Endothelial cell of umbilical vein (primary cell): ENCODE measurements around the gene OR5P2. TPM values are rescaled to one million over a fixed set of nuclear protein-coding genes. Genes with fewer than 3 reads are reported as not detected.

ENCODE experiments used
- BruUV-seq: library from RNA; stranded (reverse); fragments of 400-500 nt; replicated peaks from 2 replicates; lab custom pipeline; 2021; lab: Mats Ljungman, UMichigan
- CTCF ChIA-PET: fragments of 300-600, 350-600 bp; sonication (Branson Sonifier 250); formaldehyde crosslinking; loops from one replicate; lab custom pipeline; 2021; ENCODE audit warnings: antibody characterized with exemption, inconsistent platforms; lab: Charles Lee
- POLR2A ChIA-PET: fragments of 300-600, 350-600 bp; sonication (Branson Sonifier 250); formaldehyde crosslinking; loops from one replicate; lab custom pipeline; 2021; ENCODE audit warnings: antibody characterized with exemption, inconsistent platforms; lab: Charles Lee
- DNase-seq: peaks from one replicate; pipeline ENCODE4 v3.0.0-alpha.2; 2011; ENCODE audit warnings: low read depth, low spot score
- FAIRE-seq: peaks from 2 replicates; lab custom pipeline; 2011; peaks lifted over from hg19 to GRCh38; lab: Jason Lieb, UNC
- H2AFZ ChIP-seq: 2 replicates; pipeline ENCODE4 v1.6.0; 2012; ENCODE audit warnings: low read depth, low read length, control low read depth, inconsistent platforms
- H3K27ac ChIP-seq: 2 replicates; pipeline ENCODE4 v1.5.1; 2011; ENCODE audit warnings: low read depth, mild to moderate bottlenecking, control low read depth, low read length, moderate library complexity; ENCODE audit not compliant: insufficient read depth
- H3K27me3 ChIP-seq, 2 experiments: 2 replicates each; pipeline versions ENCODE4 v1.6.0 to v1.6.1; 2011; ENCODE audit warnings: low read length in 2 of 2, mixed read lengths in 1 of 2; ENCODE audit not compliant: control insufficient read depth in 2 of 2, insufficient read depth in 2 of 2
- H3K36me3 ChIP-seq, 2 experiments: 2 replicates in 1 of 2; 3 replicates in 1 of 2; pipeline ENCODE4 v1.5.1; 2011; ENCODE audit warnings: low read length in 2 of 2, mild to moderate bottlenecking in 1 of 2, moderate library complexity in 1 of 2; ENCODE audit not compliant: control insufficient read depth in 2 of 2, insufficient read depth in 2 of 2; ENCODE audit errors: extremely low read depth in 1 of 2
- H3K4me1 ChIP-seq: 3 replicates; pipeline ENCODE4 v1.5.1; 2011; ENCODE audit warnings: mild to moderate bottlenecking, low read length; ENCODE audit not compliant: control insufficient read depth, insufficient read depth; ENCODE audit errors: extremely low read depth
- H3K4me2 ChIP-seq: 2 replicates; pipeline ENCODE4 v1.6.1; 2011; ENCODE audit warnings: low read length, control low read depth, mixed read lengths; ENCODE audit not compliant: insufficient read depth
- H3K4me3 ChIP-seq, 3 experiments: fragments of 200-600 bp in 1 of 3; sonication (generic), shearing (Covaris generic) in 1 of 3; replicated peaks in 1 of 3; 2 replicates each; pipeline ENCODE4 v1.5.1; 2011 to 2016; ENCODE audit warnings: control low read depth in 3 of 3, low read length in 3 of 3, mild to moderate bottlenecking in 2 of 3, inconsistent platforms in 1 of 3, low read depth in 1 of 3, moderate library complexity in 1 of 3; ENCODE audit not compliant: insufficient read depth in 1 of 3
- H3K79me2 ChIP-seq: 2 replicates; pipeline ENCODE4 v1.6.0; 2012; ENCODE audit warnings: low read length, inconsistent platforms; ENCODE audit not compliant: control insufficient read depth, insufficient read depth
- H3K9ac ChIP-seq: replicated peaks from 2 replicates; pipeline ENCODE3; 2011; ENCODE audit warnings: low read length, control low read depth; ENCODE audit not compliant: insufficient read depth; ENCODE audit errors: extremely low read depth
- H3K9me1 ChIP-seq: replicated peaks from 3 replicates; pipeline ENCODE4 v1.6.0; 2011; ENCODE audit warnings: mild to moderate bottlenecking, low read length; ENCODE audit not compliant: control insufficient read depth, insufficient read depth; ENCODE audit errors: extremely low read depth
- H3K9me3 ChIP-seq: replicated peaks from 2 replicates; pipeline ENCODE4 v1.5.1; 2012; ENCODE audit warnings: low read length, inconsistent platforms; ENCODE audit not compliant: control insufficient read depth, insufficient read depth
- H4K20me1 ChIP-seq: replicated peaks from 2 replicates; pipeline ENCODE3; 2011; ENCODE audit warnings: mild to moderate bottlenecking, low read length; ENCODE audit not compliant: control insufficient read depth, insufficient read depth; ENCODE audit errors: extremely low read depth
- EZH2 ChIP-seq: IDR thresholded peaks from 2 replicates; pipeline ENCODE4 v1.6.1; 2012; ENCODE audit warnings: borderline replicate concordance, low read depth, mild to moderate bottlenecking, moderate library complexity, low read length, inconsistent platforms; ENCODE audit not compliant: severe bottlenecking
- FOS ChIP-seq: IDR thresholded peaks from 2 replicates; pipeline ENCODE4 v1.6.1; 2011; ENCODE audit warnings: mild to moderate bottlenecking, low read length, moderate library complexity, borderline replicate concordance; ENCODE audit not compliant: insufficient read depth
- GATA2 ChIP-seq: IDR thresholded peaks from 2 replicates; pipeline ENCODE4 v1.7.0; 2011; ENCODE audit warnings: low read depth, mild to moderate bottlenecking, moderate library complexity, mixed read lengths, low read length; ENCODE audit not compliant: insufficient read length, insufficient read depth
- JUN ChIP-seq: IDR thresholded peaks from 2 replicates; pipeline ENCODE4 v1.6.1; 2011; ENCODE audit warnings: borderline replicate concordance, low read depth; ENCODE audit not compliant: insufficient read length, insufficient read depth
- MYC ChIP-seq: IDR thresholded peaks from one replicate; pipeline ENCODE4 v1.6.1; 2011; ENCODE audit warnings: mild to moderate bottlenecking, low read depth, low read length
- POLR2A ChIP-seq: IDR thresholded peaks from 2 replicates; pipeline ENCODE4 v1.6.1; 2012; ENCODE audit warnings: low read depth, mild to moderate bottlenecking, control low read depth, low read length
- POLR2AphosphoS5 ChIP-seq: IDR thresholded peaks from 2 replicates; pipeline ENCODE4 v1.6.1; 2012; ENCODE audit warnings: low read depth, mild to moderate bottlenecking, control low read depth, low read length, moderate library complexity; ENCODE audit not compliant: insufficient read depth
- dilution Hi-C: fragments of 300-500 bp; cut with MboI; formaldehyde crosslinking; loops from one replicate; pipeline ENCODE4 v1.15.0; 2019; ENCODE audit warnings: low sequenced_read_pairs; ENCODE audit not compliant: extremely low pct_ligation_motif_present
- intact Hi-C: fragments of 100-400 bp; cut with micrococcal nuclease; formaldehyde crosslinking; loops from one replicate; pipeline ENCODE4 v1.10.0; 2022
- polyA plus RNA-seq, 4 experiments: library from polyadenylated mRNA; depleted of rRNA in 3 of 4; stranded (reverse) in 3 of 4; unstranded in 1 of 4; fragments of >200 nt; gene quantifications; 2 replicates each; pipeline versions ENCODE4 v1.2.1 to v1.2.3, GENCODE V29; 2011 to 2012; ENCODE audit warnings: missing spikeins in 1 of 4
- total RNA-seq: library from RNA; stranded (reverse); gene quantifications from 2 replicates; pipeline ENCODE4 v1.2.3, GENCODE V29; 2021
- TF ChIP-seq, protein P1 (sequence below): IDR thresholded peaks from 2 replicates; pipeline ENCODE4 v1.6.1; 2011; ENCODE audit not compliant: insufficient read depth, insufficient read length
- TF ChIP-seq, protein P2 (sequence below), 2 donors: IDR thresholded peaks; 1 replicate in 1 of 2; 2 replicates in 1 of 2; pipeline ENCODE4 v1.5.1; 2011; ENCODE audit warnings: low read length in 2 of 2, mild to moderate bottlenecking in 2 of 2, moderate library complexity in 2 of 2, control low read depth in 1 of 2, inconsistent platforms in 1 of 2, low read depth in 1 of 2; ENCODE audit not compliant: insufficient read depth in 1 of 2; ENCODE audit errors: extremely low read depth in 1 of 2

The OR5P2 gene
- total and polyA plus RNA-seq, 2 donors (not counting 3 experiments of a cell fraction or from before 2014, with no cell fraction given), result not detected

DNA sequence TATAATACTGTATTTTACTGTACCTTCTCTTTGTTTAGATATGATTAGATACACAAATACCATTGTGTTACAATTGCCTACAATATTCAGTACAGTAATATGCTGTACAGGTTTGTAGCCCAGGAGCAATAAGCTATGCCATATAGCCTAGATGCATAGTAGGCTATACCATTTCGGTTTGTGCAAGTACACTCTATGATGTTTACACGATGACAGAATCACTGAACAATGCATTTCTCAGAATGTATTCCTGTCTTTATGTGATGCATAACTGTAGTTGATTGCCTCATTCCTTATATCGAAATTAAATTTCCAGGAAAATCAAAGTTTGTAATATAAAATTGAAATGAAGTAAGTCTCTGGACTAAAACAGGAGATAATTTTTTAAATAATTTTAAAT is 49.3 kb upstream of the OR5P2 start:
- intact Hi-C loops, result no loop called here
- no peaks in the 10 kb centered on the region for H3K27me3 ChIP-seq
- DNase-seq (no peak), FAIRE-seq (no peak)
- H3K9me3 ChIP-seq, result no peaks in the 10 kb centered on the region
- no peaks in the 10 kb centered on the region for H3K36me3 ChIP-seq
- H3K9me1 ChIP-seq, result no peaks in the 10 kb centered on the region
- no peak overlapping the region for H3K4me2 ChIP-seq
- no peak overlapping the region for H3K27ac ChIP-seq
- H4K20me1 ChIP-seq, result no peaks in the 10 kb centered on the region
- no peak overlapping the region for H2AFZ ChIP-seq
- POLR2A ChIA-PET, result no interaction called here
- CTCF ChIA-PET, result interaction anchor here (1.0 kb wide), 1 partner anchor 30 kb away, joined by 3 read pairs; no protein-coding TSS in a partner anchor
- H3K4me3 ChIP-seq, result no peak overlapping the region
- dilution Hi-C loops, result no loop called here
- BruUV-seq, result no TSS peak
- no peaks in the 10 kb centered on the region for H3K79me2 ChIP-seq
- TF ChIP-seq POLR2A, result no peak
- TF ChIP-seq JUN, result no peak
- TF ChIP-seq, protein P1, sequence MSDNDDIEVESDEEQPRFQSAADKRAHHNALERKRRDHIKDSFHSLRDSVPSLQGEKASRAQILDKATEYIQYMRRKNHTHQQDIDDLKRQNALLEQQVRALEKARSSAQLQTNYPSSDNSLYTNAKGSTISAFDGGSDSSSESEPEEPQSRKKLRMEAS, result no peak
- H3K9ac ChIP-seq, result no peak overlapping the region
- no peaks in the 10 kb centered on the region for H3K4me1 ChIP-seq

DNA sequence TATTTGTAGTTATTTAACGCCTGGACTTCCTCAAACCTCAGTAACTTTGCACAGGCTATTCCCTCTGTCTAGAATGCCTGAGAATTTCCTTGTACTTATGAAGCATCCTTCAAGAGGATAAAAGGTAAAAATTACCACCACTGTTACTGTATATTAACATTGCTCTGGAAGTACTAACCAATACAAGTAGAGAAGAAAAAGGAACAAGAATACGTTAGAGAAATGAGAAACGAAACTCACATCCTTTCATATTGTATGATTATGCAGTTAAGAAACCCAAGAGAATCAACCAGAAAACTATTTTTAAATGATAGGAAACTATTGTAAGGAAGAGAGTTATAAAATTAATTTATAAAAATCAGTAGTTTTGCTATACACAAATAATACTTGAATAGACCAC is 48.2 kb upstream of the OR5P2 start:
- FAIRE-seq (no peak), DNase-seq (no peak)
- no peak overlapping the region for H3K27ac ChIP-seq
- H3K79me2 ChIP-seq, result no peaks in the 10 kb centered on the region
- no peak overlapping the region for H2AFZ ChIP-seq
- no peaks in the 10 kb centered on the region for H4K20me1 ChIP-seq
- H3K4me1 ChIP-seq, result no peaks in the 10 kb centered on the region
- no peak overlapping the region for H3K4me3 ChIP-seq
- no peaks in the 10 kb centered on the region for H3K27me3 ChIP-seq
- dilution Hi-C loops (no loop called here), intact Hi-C loops (no loop called here)
- H3K9me1 ChIP-seq, result no peaks in the 10 kb centered on the region
- no peaks in the 10 kb centered on the region for H3K36me3 ChIP-seq
- ChIA-PET CTCF (no interaction called here), POLR2A (no interaction called here)
- H3K9ac ChIP-seq, result no peak overlapping the region
- H3K4me2 ChIP-seq, result no peak overlapping the region
- TF ChIP-seq, protein P2, sequence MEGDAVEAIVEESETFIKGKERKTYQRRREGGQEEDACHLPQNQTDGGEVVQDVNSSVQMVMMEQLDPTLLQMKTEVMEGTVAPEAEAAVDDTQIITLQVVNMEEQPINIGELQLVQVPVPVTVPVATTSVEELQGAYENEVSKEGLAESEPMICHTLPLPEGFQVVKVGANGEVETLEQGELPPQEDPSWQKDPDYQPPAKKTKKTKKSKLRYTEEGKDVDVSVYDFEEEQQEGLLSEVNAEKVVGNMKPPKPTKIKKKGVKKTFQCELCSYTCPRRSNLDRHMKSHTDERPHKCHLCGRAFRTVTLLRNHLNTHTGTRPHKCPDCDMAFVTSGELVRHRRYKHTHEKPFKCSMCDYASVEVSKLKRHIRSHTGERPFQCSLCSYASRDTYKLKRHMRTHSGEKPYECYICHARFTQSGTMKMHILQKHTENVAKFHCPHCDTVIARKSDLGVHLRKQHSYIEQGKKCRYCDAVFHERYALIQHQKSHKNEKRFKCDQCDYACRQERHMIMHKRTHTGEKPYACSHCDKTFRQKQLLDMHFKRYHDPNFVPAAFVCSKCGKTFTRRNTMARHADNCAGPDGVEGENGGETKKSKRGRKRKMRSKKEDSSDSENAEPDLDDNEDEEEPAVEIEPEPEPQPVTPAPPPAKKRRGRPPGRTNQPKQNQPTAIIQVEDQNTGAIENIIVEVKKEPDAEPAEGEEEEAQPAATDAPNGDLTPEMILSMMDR (IDR thresholded peaks at IDR 0.05; ENCODE audit: extremely low read depth in 1 of 2, insufficient read depth in 1 of 2, low read depth in 1 of 2, low read length in 2 of 2), result no peak
- TF ChIP-seq JUN, result no peak
- TF ChIP-seq MYC, result no peak
- no peak for TF ChIP-seq GATA2
- TF ChIP-seq, protein P1, result no peak
- no peak for TF ChIP-seq FOS
- no peak for TF ChIP-seq POLR2A
- TF ChIP-seq POLR2AphosphoS5, result no peak
- no peak for TF ChIP-seq EZH2
- BruUV-seq, result no TSS peak
- H3K9me3 ChIP-seq, result no peaks in the 10 kb centered on the region
